OCI-LY7 (cell line): ENCODE data around the gene COX4I1. TPM values are rescaled to one million over a fixed set of nuclear protein-coding genes. Genes with fewer than 3 reads are reported as not detected.

ENCODE experiments used
- BruUV-seq: library from RNA; stranded (reverse); fragments of 400-500 nt; replicated peaks from 2 replicates; lab custom pipeline; 2021; lab: Mats Ljungman, UMichigan
- CTCF ChIA-PET: fragments of 300-600 bp; sonication (Branson Sonifier 250); formaldehyde crosslinking; loops from one replicate; lab custom pipeline; 2022; ENCODE audit warnings: antibody characterized with exemption; ENCODE audit not compliant: unreplicated experiment; lab: Charles Lee
- POLR2A ChIA-PET: fragments of 300-600 bp; sonication (Branson Sonifier 250); formaldehyde crosslinking; loops from one replicate; lab custom pipeline; 2022; ENCODE audit warnings: antibody characterized with exemption; lab: Charles Lee
- DNase-seq: peaks from one replicate; pipeline ENCODE4 v3.0.0-alpha.2; 2015; ENCODE audit warnings: low spot score
- H2AFZ ChIP-seq: fragments of 200-600 bp; sonication (generic), shearing (Covaris generic); 2 replicates; pipeline ENCODE4 v1.6.1; 2014; ENCODE audit warnings: mild to moderate bottlenecking, antibody characterized with exemption, low read length, moderate library complexity
- H3K27ac ChIP-seq: fragments of 200-600 bp; sonication (generic); 2 replicates; pipeline ENCODE4 v1.5.1; 2014; ENCODE audit warnings: mixed run types, low read depth, mild to moderate bottlenecking, moderate library complexity, low read length, inconsistent platforms; ENCODE audit not compliant: poor library complexity, severe bottlenecking
- H3K36me3 ChIP-seq: fragments of 200-600 bp; sonication (generic); 2 replicates; pipeline ENCODE4 v1.6.1; 2014; ENCODE audit warnings: mild to moderate bottlenecking, antibody characterized with exemption, low read length, moderate library complexity, mixed read lengths; ENCODE audit not compliant: insufficient read depth
- H3K4me1 ChIP-seq: fragments of 200-600 bp; sonication (generic); 2 replicates; pipeline ENCODE4 v1.5.1; 2014; ENCODE audit warnings: mild to moderate bottlenecking, low read length; ENCODE audit not compliant: insufficient read depth, poor library complexity, severe bottlenecking
- H3K4me2 ChIP-seq: fragments of 200-600 bp; sonication (generic); 2 replicates; pipeline ENCODE4 v1.6.1; 2014; ENCODE audit warnings: mild to moderate bottlenecking, low read length
- H3K4me3 ChIP-seq: fragments of 200-600 bp; sonication (generic); 2 replicates; pipeline ENCODE4 v1.5.1; 2014; ENCODE audit warnings: mild to moderate bottlenecking, low read depth, low read length; ENCODE audit not compliant: poor library complexity, severe bottlenecking
- H3K79me2 ChIP-seq: fragments of 200-600 bp; sonication (generic); 2 replicates; pipeline ENCODE4 v1.6.1; 2016; ENCODE audit warnings: low read depth, mild to moderate bottlenecking, low read length, moderate library complexity, mixed read lengths; ENCODE audit not compliant: insufficient read depth
- H3K9me2 ChIP-seq: fragments of 200-600 bp; sonication (generic); 2 replicates; pipeline ENCODE4 v1.6.1; 2016; ENCODE audit warnings: mild to moderate bottlenecking, low read length, mixed read lengths; ENCODE audit not compliant: insufficient read depth
- H3K9me3 ChIP-seq: fragments of 200-600 bp; sonication (generic); 2 replicates; pipeline ENCODE4 v1.6.1; 2014; ENCODE audit warnings: mild to moderate bottlenecking, mixed run types, low read length, mixed read lengths
- H4K20me1 ChIP-seq: fragments of 200-600 bp; sonication (generic); 2 replicates; pipeline ENCODE4 v1.6.1; 2014; ENCODE audit warnings: mild to moderate bottlenecking, antibody characterized with exemption, low read length, moderate library complexity, mixed read lengths; ENCODE audit not compliant: insufficient read depth
- CTCF ChIP-seq: fragments of 200-600 bp; sonication (generic); conservative IDR thresholded peaks from 2 replicates; pipeline ENCODE4 v1.5.1; 2014; ENCODE audit warnings: mild to moderate bottlenecking, antibody characterized with exemption, low read length, moderate library complexity, mixed read lengths
- EZH2phosphoT487 ChIP-seq: fragments of 200-600 bp; sonication (generic); IDR thresholded peaks from 2 replicates; pipeline ENCODE4 v1.6.1; 2018; ENCODE audit warnings: low read depth, borderline replicate concordance, mild to moderate bottlenecking, mixed run types, antibody characterized with exemption, low read length, moderate library complexity, mixed read lengths
- intact Hi-C: fragments of 100-400 bp; cut with micrococcal nuclease; formaldehyde crosslinking; loops from one replicate; pipeline ENCODE4 v1.10.0; 2022; ENCODE audit not compliant: unreplicated experiment
- total RNA-seq, 2 experiments: library from RNA; depleted of rRNA in 1 of 2; stranded (reverse); fragments of >200 nt in 1 of 2; shearing (Covaris generic) in 1 of 2; gene quantifications; 2 replicates each; pipeline ENCODE4 v1.2.3, GENCODE V29; 2014 to 2022

The COX4I1 gene
- total RNA-seq, 2 experiments from 2014 or later: 542 to 569 TPM

GRCh38 chr16:85753559-85753958, 45.9 kb upstream of the COX4I1 start:
- POLR2A ChIA-PET: interaction anchor here (0.6 to 1.4 kb wide), 4 partner anchors 8 to 134 kb away, joined by 3 read pairs; no protein-coding TSS in a partner anchor
- Histone ChIP-seq H3K79me2 (no peaks in the 10 kb centered on the region), H3K4me1 (peaks cover 97% of the 10 kb centered on the region), H3K27ac (peak overlapping the region; percentile 90), H3K4me2 (peak overlapping the region; percentile 92), H4K20me1 (no peaks in the 10 kb centered on the region), H3K9me2 (no peaks in the 10 kb centered on the region), H3K36me3 (no peaks in the 10 kb centered on the region), H3K4me3 (no peak overlapping the region), H3K9me3 (no peaks in the 10 kb centered on the region), H2AFZ (no peak overlapping the region)
- no peak for DNase-seq
- BruUV-seq: no TSS peak
- TF ChIP-seq CTCF: no peak
- no peak for TF ChIP-seq EZH2phosphoT487
- CTCF ChIA-PET: interaction anchor here (0.9 kb wide), 1 partner anchor 8 kb away, joined by 3 read pairs; no protein-coding TSS in a partner anchor
- intact Hi-C loops: loop anchor here (10.0 kb wide), 1 partner anchor 449 kb away; no protein-coding TSS in a partner anchor

- intact Hi-C loops: loop anchor here (10.0 kb wide), 1 partner anchor 449 kb away; no protein-coding TSS in a partner anchor
Measured at GRCh38 chr16:85753976-85754375, 45.5 kb upstream of the COX4I1 start.

More at GRCh38 chr16:85753976-85754375, 45.5 kb upstream of the COX4I1 start:
- Histone ChIP-seq H3K79me2 (no peaks in the 10 kb centered on the region), H3K9me2 (no peaks in the 10 kb centered on the region), H4K20me1 (no peaks in the 10 kb centered on the region), H3K27ac (peak overlapping the region; percentile 90), H3K9me3 (no peaks in the 10 kb centered on the region), H3K4me1 (peaks cover 97% of the 10 kb centered on the region), H3K4me3 (peak overlapping the region; percentile 47), H3K36me3 (no peaks in the 10 kb centered on the region), H3K4me2 (peak overlapping the region; percentile 92), H2AFZ (no peak overlapping the region)
- no peak for TF ChIP-seq CTCF
- no peak for TF ChIP-seq EZH2phosphoT487
- BruUV-seq: no TSS peak
- DNase-seq: peak; percentile 43
- CTCF ChIA-PET: interaction anchor here (0.9 kb wide), 1 partner anchor 8 kb away, joined by 3 read pairs; no protein-coding TSS in a partner anchor
- POLR2A ChIA-PET: interaction anchor here (0.6 to 1.4 kb wide), 7 partner anchors 9 to 1971 kb away, joined by 3 to 5 read pairs (median 3); no protein-coding TSS in a partner anchor
